Lower leg skin (tissue), 4 donors: Measurements from ENCODE around the gene TM9SF4. TPM values are rescaled to one million over a fixed set of nuclear protein-coding genes. Genes with fewer than 3 reads are reported as not detected.

Source experiments
- DNase-seq, 2 donors: peaks; one replicate each; pipeline ENCODE4 v3.0.0-alpha.2; 2019; ENCODE audit warnings: low spot score in 2 of 2
- H3K4me3 ChIP-seq: fragments of 200-600 bp; sonication (generic); 2 replicates; pipeline ENCODE4 v1.5.1; 2017; ENCODE audit warnings: mild to moderate bottlenecking, low read depth; ENCODE audit not compliant: poor library complexity, severe bottlenecking
- POLR2A ChIP-seq, 2 donors: fragments of 450-650 bp; IDR thresholded peaks; one replicate each; pipeline ENCODE4 v1.6.1; 2016 to 2017; ENCODE audit warnings: antibody characterized with exemption in 2 of 2, mild to moderate bottlenecking in 1 of 2, moderate library complexity in 1 of 2
- WGBS, 2 donors: methylation state at CpG; one replicate each; pipeline ENCODE4 v1.1.5; 2018; 5-methylcytosine and 5-hydroxymethylcytosine counted together
- intact Hi-C: fragments of 100-400 bp; cut with DNase I; formaldehyde crosslinking; loops from one replicate; pipeline ENCODE4 v1.15.0; 2023; ENCODE audit warnings: low total_unique reads
- total RNA-seq, 4 donors: library from RNA; depleted of rRNA; stranded (reverse); fragments of >200 nt; gene quantifications; one replicate each; pipeline ENCODE4 v1.1.0, GENCODE V29; 2016
- TF ChIP-seq, protein P1 (sequence below), 3 donors: fragments of 450-650 bp; IDR thresholded peaks; one replicate each; pipeline ENCODE4 v1.5.1; 2016; ENCODE audit warnings: antibody characterized with exemption in 3 of 3, mild to moderate bottlenecking in 3 of 3, moderate library complexity in 2 of 3

Gene TM9SF4
- total RNA-seq, 4 donors from 2014 or later, result 42.2 to 49.5 (median 47.3) TPM

DNA sequence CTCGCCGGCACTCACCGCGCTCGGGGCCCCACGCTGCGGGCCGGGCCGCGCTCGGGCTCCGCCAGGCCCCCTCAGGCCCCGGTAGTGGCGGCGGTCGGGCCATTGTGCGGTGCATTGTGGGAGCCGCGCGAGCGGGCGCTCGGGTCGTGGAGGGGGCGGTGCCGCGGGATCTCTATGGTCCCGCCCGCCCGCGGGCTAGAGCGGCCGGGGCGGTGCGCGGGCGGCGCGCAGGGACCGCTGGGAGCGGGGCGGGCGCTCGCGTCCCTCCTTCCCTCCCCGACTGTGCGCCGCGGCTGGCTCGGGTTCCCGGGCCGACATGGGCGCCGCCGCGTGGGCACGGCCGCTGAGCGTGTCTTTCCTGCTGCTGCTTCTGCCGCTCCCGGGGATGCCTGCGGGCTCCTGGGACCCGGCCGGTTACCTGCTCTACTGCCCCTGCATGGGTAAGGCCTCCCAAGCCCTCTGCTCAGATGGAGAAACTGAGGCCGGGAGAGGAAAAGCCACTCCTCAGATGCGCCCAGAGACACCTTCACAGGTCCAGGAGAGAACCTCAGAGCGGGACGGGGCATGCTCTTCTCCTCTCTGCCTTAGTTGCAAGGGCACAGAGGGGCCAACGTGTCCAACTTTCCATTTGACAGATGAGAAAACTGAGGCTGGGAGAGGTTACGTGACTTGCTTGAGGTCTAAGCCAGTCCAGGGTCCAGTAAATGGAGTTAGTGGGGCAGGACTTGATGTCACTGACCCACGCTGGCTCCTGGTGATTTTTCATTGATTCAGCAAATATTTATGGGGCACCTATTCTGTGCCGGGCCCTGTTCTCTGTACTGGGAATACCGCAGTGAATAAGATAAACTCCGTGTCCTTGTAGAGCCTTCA lies 98.3 kb downstream of the TM9SF4 start, which contains the start of the genes PLAGL2 and POFUT1:
Gene PLAGL2, minus strand, starts transcription at position 118 of the 873 bp plus-strand sequence. CDS start 5,565 bp downstream, outside the sequence.
Gene POFUT1, plus strand, starts transcription at position 255 of the 873 bp plus-strand sequence. Its CDS starts 62 bp downstream, at position 317.
- 1 to 2% methylated on average over 24 to 32 of the region's 74 CpGs for WGBS, 2 donors
- intact Hi-C loops, result no loop called here
- DNase-seq, result peak; percentile 82 to 96
- H3K4me3 ChIP-seq, result peak within 1 kb of the TSS; percentile 83
- no peak for TF ChIP-seq POLR2A (IDR thresholded peaks at IDR 0.05)
- TF ChIP-seq, protein P1, sequence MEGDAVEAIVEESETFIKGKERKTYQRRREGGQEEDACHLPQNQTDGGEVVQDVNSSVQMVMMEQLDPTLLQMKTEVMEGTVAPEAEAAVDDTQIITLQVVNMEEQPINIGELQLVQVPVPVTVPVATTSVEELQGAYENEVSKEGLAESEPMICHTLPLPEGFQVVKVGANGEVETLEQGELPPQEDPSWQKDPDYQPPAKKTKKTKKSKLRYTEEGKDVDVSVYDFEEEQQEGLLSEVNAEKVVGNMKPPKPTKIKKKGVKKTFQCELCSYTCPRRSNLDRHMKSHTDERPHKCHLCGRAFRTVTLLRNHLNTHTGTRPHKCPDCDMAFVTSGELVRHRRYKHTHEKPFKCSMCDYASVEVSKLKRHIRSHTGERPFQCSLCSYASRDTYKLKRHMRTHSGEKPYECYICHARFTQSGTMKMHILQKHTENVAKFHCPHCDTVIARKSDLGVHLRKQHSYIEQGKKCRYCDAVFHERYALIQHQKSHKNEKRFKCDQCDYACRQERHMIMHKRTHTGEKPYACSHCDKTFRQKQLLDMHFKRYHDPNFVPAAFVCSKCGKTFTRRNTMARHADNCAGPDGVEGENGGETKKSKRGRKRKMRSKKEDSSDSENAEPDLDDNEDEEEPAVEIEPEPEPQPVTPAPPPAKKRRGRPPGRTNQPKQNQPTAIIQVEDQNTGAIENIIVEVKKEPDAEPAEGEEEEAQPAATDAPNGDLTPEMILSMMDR (IDR thresholded peaks at IDR 0.05), result no peak

DNA sequence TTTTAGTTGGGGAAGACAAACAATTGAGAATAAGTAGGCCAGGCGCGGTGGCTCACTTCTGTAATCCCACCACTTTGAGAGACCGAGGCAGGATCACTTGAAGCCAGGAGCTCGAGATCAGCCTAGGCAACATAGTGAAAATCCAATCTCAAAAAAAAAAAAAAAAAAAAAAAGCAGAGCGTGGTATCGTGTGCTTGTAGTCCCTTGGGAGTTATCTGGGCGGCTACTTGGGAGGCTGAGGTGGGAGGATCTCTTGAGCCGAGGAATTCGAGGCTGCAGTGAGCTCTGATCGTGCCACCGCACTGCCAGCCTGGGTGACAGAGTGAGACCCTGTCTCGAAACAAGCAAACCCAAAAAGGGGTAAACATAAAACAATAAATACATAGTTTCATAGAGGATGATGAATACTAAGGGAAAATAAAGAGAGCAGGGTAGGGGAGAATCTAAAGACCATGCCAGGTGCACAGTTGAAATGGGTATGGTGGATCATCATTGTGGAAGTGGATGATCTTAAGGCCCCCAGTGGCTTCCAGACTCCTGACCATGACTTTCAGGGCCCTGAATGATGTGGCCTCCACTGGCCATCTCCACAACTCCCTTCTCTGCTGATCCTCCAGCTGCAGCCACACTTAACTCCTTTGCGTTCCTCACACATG lies 99.1 kb downstream of the TM9SF4 start:
- no peak overlapping the region for H3K4me3 ChIP-seq
- no peak for DNase-seq
- no peak for TF ChIP-seq POLR2A (IDR thresholded peaks at IDR 0.05)
- TF ChIP-seq, protein P1 (IDR thresholded peaks at IDR 0.05), result no peak
- 59 to 60% methylated on average over 13 of the region's 13 CpGs for WGBS, 2 donors
- intact Hi-C loops, result no loop called here

DNA sequence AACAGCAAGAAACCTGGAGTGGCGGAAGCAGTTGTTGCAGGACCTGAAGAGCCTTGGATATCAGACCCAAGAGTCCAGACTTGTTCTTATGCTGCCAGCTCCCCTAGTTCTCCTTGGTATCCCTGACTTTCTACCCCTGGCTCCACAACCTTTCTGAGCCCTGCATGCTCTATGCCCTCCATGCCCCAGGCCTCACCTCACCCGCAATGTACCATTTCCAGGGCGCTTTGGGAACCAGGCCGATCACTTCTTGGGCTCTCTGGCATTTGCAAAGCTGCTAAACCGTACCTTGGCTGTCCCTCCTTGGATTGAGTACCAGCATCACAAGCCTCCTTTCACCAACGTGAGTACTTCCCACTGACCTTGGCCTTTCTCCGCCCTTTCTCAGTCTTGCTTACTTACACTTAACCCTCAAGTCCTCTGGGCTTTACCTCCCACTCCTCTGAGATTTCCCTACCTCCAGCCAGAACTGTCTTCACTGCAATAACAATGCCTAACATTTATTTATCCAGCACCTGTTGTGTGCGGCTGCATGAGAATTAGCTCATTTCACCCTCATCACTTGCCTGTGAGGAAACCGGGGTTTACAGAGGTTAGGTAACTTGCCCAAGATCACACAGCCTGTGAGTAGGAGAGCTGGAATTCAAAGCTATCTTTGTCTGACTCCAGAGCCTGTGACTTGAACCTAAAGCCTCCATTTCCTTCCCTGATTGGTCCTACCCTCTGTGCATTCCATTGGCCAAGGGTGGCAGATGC lies 100.5 kb downstream of the TM9SF4 start:
- 76 to 80% methylated on average over 9 of the region's 9 CpGs for WGBS, 2 donors
- H3K4me3 ChIP-seq, result no peak overlapping the region
- TF ChIP-seq, protein P1 (IDR thresholded peaks at IDR 0.05), result no peak
- no peak for TF ChIP-seq POLR2A (IDR thresholded peaks at IDR 0.05)
- no peak for DNase-seq
- intact Hi-C loops, result no loop called here

DNA sequence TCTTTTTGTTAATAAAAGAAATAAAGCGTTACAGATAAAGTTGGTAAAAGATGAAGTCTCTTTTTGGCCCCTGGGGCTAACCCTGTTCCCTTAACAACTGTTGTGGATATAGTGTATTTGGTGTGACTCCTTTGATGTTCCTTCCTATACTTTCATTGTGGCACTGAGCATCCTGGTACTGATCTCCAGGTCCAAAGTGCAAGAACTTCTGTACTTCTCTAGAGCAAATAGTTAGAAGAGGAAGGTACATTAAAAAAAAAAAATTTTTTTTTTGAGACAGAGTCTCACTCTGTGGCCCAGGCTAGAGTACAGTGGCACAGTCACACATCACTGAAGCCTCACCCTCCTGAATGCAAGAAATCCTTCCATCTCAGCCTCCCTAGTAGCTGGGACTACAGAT lies 104.4 kb downstream of the TM9SF4 start:
- TF ChIP-seq, protein P1 (IDR thresholded peaks at IDR 0.05), result no peak
- no peak for TF ChIP-seq POLR2A (IDR thresholded peaks at IDR 0.05)
- 89 to 95% methylated on average over 1 of the region's 1 CpG for WGBS, 2 donors
- intact Hi-C loops, result no loop called here
- H3K4me3 ChIP-seq, result no peak overlapping the region
- DNase-seq, result no peak

DNA sequence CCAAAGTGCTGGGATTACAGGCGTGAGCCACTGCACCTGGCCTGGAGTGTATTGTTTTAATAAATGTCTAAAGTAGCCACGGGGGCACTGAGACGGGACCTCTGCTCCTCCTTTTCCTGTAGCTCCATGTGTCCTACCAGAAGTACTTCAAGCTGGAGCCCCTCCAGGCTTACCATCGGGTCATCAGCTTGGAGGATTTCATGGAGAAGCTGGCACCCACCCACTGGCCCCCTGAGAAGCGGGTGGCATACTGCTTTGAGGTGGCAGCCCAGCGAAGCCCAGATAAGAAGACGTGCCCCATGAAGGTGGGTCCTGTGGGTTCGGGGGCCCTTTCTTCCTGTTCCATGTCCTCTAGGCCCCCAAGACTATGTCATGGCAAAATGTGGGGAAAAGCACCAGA lies 105.6 kb downstream of the TM9SF4 start:
- intact Hi-C loops, result no loop called here
- TF ChIP-seq POLR2A (IDR thresholded peaks at IDR 0.05), result no peak
- TF ChIP-seq, protein P1 (IDR thresholded peaks at IDR 0.05), result no peak
- no peak for DNase-seq
- H3K4me3 ChIP-seq, result no peak overlapping the region
- 92 to 95% methylated on average over 8 of the region's 8 CpGs for WGBS, 2 donors
